Naive B cell (primary cell): ENCODE results near the gene LPIN2. TPM values are rescaled to one million over a fixed set of nuclear protein-coding genes. Genes with fewer than 3 reads are reported as not detected.

Experiments used
- ATAC-seq, 2 donors: fragments of 150-1000 bp; cut with Tn5 transposase; 2 replicates each; pipeline ENCODE4 v1.10.0; 2021; ENCODE audit warnings: low read depth in 2 of 2, mild to moderate bottlenecking in 2 of 2, moderate library complexity in 2 of 2
- DNase-seq: peaks from one replicate; pipeline ENCODE4 v3.0.0; 2022
- H3K27ac Mint-ChIP-seq, 6 donors: one replicate each; pipeline ENCODE4 v1.8.0; 2020 to 2022; ENCODE audit warnings: mild to moderate bottlenecking in 6 of 6, mixed read lengths in 6 of 6, moderate library complexity in 5 of 6, inconsistent platforms in 2 of 6
- H3K27me3 Mint-ChIP-seq, 3 donors: one replicate each; pipeline ENCODE4 v1.8.0; 2021 to 2022; ENCODE audit warnings: mixed read lengths in 3 of 3, mild to moderate bottlenecking in 1 of 3
- H3K36me3 Mint-ChIP-seq, 2 donors: one replicate each; pipeline ENCODE4 v1.8.0; 2020 to 2022; ENCODE audit warnings: mixed read lengths in 2 of 2, inconsistent platforms in 1 of 2, mild to moderate bottlenecking in 1 of 2
- H3K4me1 Mint-ChIP-seq, 3 donors: one replicate each; pipeline ENCODE4 v1.8.0; 2020 to 2022; ENCODE audit warnings: mixed read lengths in 3 of 3, inconsistent platforms in 1 of 3, mild to moderate bottlenecking in 1 of 3, moderate library complexity in 1 of 3
- H3K4me3 Mint-ChIP-seq, 8 donors: one replicate each; pipeline ENCODE4 v1.8.0; 2020 to 2022; ENCODE audit warnings: mild to moderate bottlenecking in 8 of 8, mixed read lengths in 8 of 8, moderate library complexity in 8 of 8, inconsistent platforms in 2 of 8
- H3K9me3 Mint-ChIP-seq, 7 donors: one replicate each; pipeline ENCODE4 v1.8.0; 2020 to 2022; ENCODE audit warnings: mixed read lengths in 7 of 7, mild to moderate bottlenecking in 5 of 7, inconsistent platforms in 2 of 7, moderate library complexity in 1 of 7
- polyA plus RNA-seq, 6 donors: library from polyadenylated mRNA; unstranded; fragments of 300-500 nt; fragmentation: Illumina TruSeq; gene quantifications; one replicate each; pipeline ENCODE4 v1.2.3, GENCODE V29; 2021; ENCODE audit warnings: low read depth in 6 of 6

LPIN2 gene
- polyA plus RNA-seq, 6 donors from 2014 or later: 1.6 to 15.4 (median 8.1) TPM

DNA sequence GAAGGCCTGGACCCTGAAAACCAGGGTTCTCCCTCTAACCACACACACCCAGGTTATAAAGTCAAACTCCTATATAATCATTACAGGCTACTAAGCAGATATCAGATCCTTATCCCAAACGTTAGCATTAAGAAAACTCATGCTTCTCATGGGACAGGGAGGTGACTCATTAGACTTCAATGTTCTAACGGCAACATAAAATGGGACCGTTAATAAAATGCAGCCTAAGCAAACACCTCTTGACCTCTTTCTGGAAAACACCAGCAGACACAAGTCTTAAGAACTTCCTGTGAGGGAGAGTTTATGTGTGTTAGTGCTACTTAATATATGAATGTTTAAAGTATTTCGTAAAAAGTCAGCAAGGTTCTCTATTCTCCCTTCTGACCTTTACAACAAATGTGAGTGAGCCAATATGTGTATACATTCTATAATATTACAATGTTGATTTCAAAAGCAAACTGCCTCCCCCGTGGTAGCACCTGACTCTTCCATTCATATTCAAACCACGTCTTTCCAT lies 31.7 kb downstream of the LPIN2 start:
- peaks cover 64 to 85% (median 64%) of the 10 kb centered on the region in 3 donors for H3K4me1 Mint-ChIP-seq
- ATAC-seq (peak in 1 of 2 donors; percentile 23), DNase-seq (no peak)
- no peaks in the 10 kb centered on the region for H3K36me3 Mint-ChIP-seq
- peak overlapping the region; percentile 93 to 97 (median 97) for H3K27ac Mint-ChIP-seq
- H3K27me3 Mint-ChIP-seq: no peaks in the 10 kb centered on the region
- peak overlapping the region; percentile 41 to 82 (median 74) for H3K4me3 Mint-ChIP-seq
- no peaks in the 10 kb centered on the region for H3K9me3 Mint-ChIP-seq

GRCh38 chr18:2979871-2980790 lies 32.8 kb downstream of the LPIN2 start:
- Mint-ChIP-seq H3K4me3 (peak overlapping the region; percentile 43 to 87 (median 77)), H3K36me3 (no peaks in the 10 kb centered on the region), H3K4me1 (peaks cover 69 to 79% (median 70%) of the 10 kb centered on the region in 3 donors), H3K27ac (peak overlapping the region; percentile 93 to 97 (median 97)), H3K9me3 (no peaks in the 10 kb centered on the region), H3K27me3 (no peaks in the 10 kb centered on the region)
- ATAC-seq (peak; percentile 86 to 90), DNase-seq (peak; percentile 49)

DNA sequence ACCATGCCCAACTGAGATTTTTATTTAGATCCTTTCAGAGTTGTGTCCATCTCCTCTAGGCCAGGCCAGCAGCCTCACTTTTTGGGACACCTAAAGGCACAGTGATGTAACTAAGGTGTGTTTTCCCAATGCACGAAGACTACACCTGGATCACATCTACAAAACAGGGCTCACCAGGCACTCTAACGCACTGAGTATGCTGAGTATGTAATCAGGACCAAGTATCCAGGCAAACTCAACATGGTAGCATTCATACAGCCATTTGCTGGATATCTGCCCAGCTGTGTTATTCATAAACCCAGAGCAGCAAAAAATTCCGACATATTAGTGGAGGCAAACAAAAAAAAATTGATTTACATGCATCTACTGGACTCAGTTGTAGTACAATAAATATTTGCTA lies 33.8 kb downstream of the LPIN2 start:
- Mint-ChIP-seq H3K4me3 (peak overlapping the region in 4 of 8 donors; percentile 56 to 80 (median 76)), H3K27me3 (no peaks in the 10 kb centered on the region), H3K36me3 (no peaks in the 10 kb centered on the region), H3K27ac (peak overlapping the region; percentile 56 to 97 (median 92)), H3K4me1 (peaks cover 59 to 71% (median 61%) of the 10 kb centered on the region in 3 donors), H3K9me3 (no peaks in the 10 kb centered on the region)
- DNase-seq (no peak), ATAC-seq (no peak)

DNA sequence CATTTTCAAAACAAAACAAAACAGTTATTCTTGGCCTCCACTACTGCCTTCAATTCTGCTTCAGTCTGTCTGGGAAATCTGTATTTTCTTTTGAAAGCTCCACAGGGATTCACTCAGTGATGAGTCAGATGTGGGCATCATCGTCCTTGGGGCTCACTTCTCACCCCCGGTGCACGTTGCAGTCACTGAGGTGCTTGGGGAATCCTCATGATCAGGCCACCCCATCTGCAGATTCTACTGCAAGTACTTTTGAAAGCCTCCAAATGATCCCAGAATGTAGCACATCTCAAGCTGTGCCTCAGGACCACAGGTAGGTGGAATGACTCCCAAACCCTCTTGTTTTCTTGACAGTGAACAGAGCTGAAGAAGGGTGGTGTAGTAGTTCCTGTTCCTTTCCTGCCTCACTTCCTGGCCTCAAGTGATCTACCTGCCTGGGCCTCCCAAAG lies 34.3 kb downstream of the LPIN2 start:
- Mint-ChIP-seq H3K9me3 (no peaks in the 10 kb centered on the region), H3K27me3 (no peaks in the 10 kb centered on the region), H3K4me1 (peaks cover 57 to 68% (median 57%) of the 10 kb centered on the region in 3 donors), H3K36me3 (no peaks in the 10 kb centered on the region), H3K27ac (peak overlapping the region; percentile 56 to 97 (median 92)), H3K4me3 (peak overlapping the region in 7 of 8 donors; percentile 12 to 80 (median 74))
- DNase-seq (no peak), ATAC-seq (no peak)

- Mint-ChIP-seq H3K27ac (peak overlapping the region; percentile 56 to 97 (median 92)), H3K4me1 (peaks cover 57 to 68% (median 58%) of the 10 kb centered on the region in 3 donors), H3K36me3 (no peaks in the 10 kb centered on the region), H3K9me3 (no peaks in the 10 kb centered on the region), H3K27me3 (no peaks in the 10 kb centered on the region), H3K4me3 (peak overlapping the region in 6 of 8 donors; percentile 12 to 80 (median 74))
- ATAC-seq (no peak), DNase-seq (no peak)
These were observed 34.7 kb downstream of the LPIN2 start for GRCh38 chr18:2978208-2978607.

DNA sequence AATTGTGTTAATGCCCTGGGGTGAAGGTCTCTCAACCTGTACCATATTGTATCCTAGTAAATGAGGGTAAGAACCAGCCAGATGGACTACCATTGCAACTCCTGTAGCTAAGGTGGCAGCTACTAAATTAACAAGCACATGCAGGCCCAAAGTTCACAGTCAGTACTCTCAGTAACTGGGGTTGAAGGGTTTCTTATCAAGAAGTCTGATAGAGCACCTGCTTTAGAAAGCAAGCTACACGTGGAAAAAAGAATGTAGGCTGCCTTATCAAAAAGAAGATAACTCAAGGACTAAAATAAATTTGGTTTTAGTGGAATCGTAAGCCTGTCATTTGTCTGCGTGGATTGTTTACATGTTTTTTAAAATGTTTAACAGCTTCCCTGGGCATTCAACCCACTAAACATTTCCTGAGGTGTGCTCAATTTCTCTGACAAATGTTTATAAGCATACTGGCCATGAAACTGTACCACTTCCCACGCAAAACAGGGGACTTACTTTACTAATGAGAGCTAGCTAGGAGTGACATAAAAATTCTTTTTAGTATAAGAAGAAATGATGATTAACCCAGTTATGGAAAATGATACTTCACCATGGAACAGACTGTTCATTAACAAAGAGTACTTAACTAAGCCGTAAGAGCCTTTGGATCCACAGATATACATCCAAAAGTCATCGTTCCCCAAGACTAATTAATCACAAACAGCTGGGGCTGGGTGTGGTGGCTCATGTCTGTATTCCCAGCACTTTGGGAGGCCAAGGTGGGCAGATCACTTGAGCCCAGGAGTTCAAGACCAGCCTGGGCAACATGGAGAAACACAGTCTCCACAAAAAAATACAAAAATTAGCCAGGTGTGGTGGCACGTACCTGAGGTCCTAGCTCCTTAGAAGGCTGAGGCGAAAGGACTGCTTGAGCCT lies 36.5 kb downstream of the LPIN2 start:
- ATAC-seq: no peak
- no peaks in the 10 kb centered on the region for H3K36me3 Mint-ChIP-seq
- H3K27ac Mint-ChIP-seq: peak overlapping the region; percentile 22 to 97 (median 79)
- H3K4me3 Mint-ChIP-seq: no peak overlapping the region
- no peak for DNase-seq
- no peaks in the 10 kb centered on the region for H3K27me3 Mint-ChIP-seq
- no peaks in the 10 kb centered on the region for H3K9me3 Mint-ChIP-seq
- H3K4me1 Mint-ChIP-seq: peaks cover 56 to 66% (median 57%) of the 10 kb centered on the region in 3 donors

DNA sequence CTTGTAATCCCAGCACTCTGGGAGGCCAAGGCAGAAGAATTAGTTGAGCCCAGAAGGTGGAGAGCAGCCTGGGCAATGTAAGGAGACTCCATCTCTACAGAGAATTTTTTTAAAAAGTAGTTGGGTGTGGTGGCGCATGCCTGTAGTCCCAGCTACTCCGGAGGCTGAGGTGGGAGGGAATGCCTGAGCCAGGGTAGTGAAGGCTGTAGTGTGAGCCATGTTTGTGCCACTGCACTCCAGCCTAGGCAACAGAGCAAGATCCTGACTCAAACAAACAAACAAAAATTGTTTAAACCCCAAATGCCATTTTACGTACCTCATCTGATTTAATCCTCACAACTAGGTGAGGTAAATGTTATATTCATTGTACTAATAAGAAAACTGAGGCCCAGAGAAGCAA lies 38.2 kb downstream of the LPIN2 start:
- no peak for ATAC-seq
- DNase-seq: no peak
- Mint-ChIP-seq H3K36me3 (no peaks in the 10 kb centered on the region), H3K4me3 (no peak overlapping the region), H3K9me3 (no peaks in the 10 kb centered on the region), H3K27me3 (no peaks in the 10 kb centered on the region), H3K4me1 (peaks cover 59 to 65% (median 60%) of the 10 kb centered on the region in 3 donors), H3K27ac (peak overlapping the region in 4 of 6 donors; percentile 30 to 97 (median 86))

GRCh38 chr18:2971741-2972552 lies 41.0 kb downstream of the LPIN2 start:
- H3K27ac Mint-ChIP-seq: peak overlapping the region; percentile 88 to 97 (median 96)
- peaks cover 55 to 65% (median 62%) of the 10 kb centered on the region in 3 donors for H3K4me1 Mint-ChIP-seq
- DNase-seq: peak; percentile 79
- peak overlapping the region; percentile 73 to 95 (median 91) for H3K4me3 Mint-ChIP-seq
- no peaks in the 10 kb centered on the region for H3K9me3 Mint-ChIP-seq
- peak; percentile 86 for ATAC-seq
- no peaks in the 10 kb centered on the region for H3K36me3 Mint-ChIP-seq
- H3K27me3 Mint-ChIP-seq: no peaks in the 10 kb centered on the region

DNA sequence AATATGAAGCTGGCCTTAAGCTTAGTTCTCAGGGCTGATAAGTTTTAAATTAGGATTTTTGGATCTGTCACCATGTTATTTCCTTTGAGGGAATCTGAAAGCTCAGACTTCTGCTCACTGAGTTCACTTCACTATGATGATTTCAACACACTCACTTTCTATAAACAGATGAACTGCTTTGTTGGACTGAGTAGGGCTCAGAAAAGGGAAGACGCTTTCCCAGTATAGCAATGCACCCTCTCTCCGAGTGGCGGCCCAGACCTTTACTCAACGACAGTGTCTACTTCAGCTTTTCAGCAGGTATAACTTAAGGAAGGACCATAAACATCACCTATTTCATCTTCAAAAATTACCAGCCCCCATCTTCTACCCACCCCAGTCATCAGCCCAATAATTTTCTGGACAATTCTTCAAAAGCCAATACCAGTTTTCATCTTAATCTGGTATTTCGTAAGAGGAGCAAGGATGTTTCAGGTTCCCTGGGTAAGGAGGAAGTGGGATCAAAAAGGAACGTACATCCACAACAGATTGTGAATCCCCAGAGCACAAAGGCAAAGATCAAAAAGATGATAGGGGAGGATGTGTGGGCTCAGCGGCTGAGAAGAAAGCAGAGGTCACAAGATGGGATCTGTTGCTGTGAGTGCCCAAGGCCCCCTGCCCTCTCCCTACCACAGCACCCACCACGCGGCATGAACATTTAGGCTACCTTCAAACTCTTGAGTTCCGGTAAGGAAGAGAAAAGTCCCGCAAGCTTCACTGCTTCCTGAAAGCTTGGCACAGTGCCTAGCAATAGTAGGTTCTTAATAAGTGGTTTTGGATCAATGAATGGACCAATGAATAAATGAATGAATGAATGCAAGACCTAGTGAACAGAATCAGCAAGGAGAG lies 41.9 kb downstream of the LPIN2 start:
- ATAC-seq (peak; percentile 71 to 73), DNase-seq (peak; percentile 60)
- Mint-ChIP-seq H3K9me3 (no peaks in the 10 kb centered on the region), H3K36me3 (no peaks in the 10 kb centered on the region), H3K27ac (peak overlapping the region; percentile 88 to 97 (median 96)), H3K4me1 (peaks cover 55 to 72% (median 61%) of the 10 kb centered on the region in 3 donors), H3K27me3 (no peaks in the 10 kb centered on the region), H3K4me3 (peak overlapping the region; percentile 73 to 95 (median 91))

- no peaks in the 10 kb centered on the region for H3K27me3 Mint-ChIP-seq
- no peaks in the 10 kb centered on the region for H3K9me3 Mint-ChIP-seq
- ATAC-seq (no peak), DNase-seq (no peak)
- no peaks in the 10 kb centered on the region for H3K36me3 Mint-ChIP-seq
- peak overlapping the region in 7 of 8 donors; percentile 54 to 91 (median 70) for H3K4me3 Mint-ChIP-seq
- peak overlapping the region; percentile 63 to 97 (median 90) for H3K27ac Mint-ChIP-seq
- peaks cover 52 to 73% (median 58%) of the 10 kb centered on the region in 3 donors for H3K4me1 Mint-ChIP-seq
These were observed 42.6 kb downstream of the LPIN2 start for GRCh38 chr18:2970344-2970743.

DNA sequence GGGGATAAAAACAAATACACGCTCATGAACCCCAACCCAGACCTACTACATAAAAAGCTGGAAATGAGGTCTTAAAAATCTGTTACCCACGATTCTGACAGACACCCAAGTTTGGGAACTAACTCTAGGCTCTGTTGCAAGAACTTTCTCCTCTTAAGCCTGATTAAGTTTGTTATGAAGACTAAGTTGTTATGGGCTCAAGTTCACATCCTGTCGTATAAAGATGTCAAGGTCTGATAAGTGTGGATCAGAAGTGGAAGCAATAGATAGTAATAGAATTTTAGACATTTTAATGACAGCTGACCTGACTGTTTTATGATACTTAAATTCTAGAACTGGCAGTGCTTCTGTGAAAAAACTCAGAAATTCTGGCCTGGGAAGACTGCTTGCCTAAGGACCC lies 43.2 kb downstream of the LPIN2 start:
- ATAC-seq: no peak
- no peaks in the 10 kb centered on the region for H3K36me3 Mint-ChIP-seq
- H3K4me1 Mint-ChIP-seq: peaks cover 55 to 72% (median 61%) of the 10 kb centered on the region in 3 donors
- no peaks in the 10 kb centered on the region for H3K27me3 Mint-ChIP-seq
- peak overlapping the region in 5 of 6 donors; percentile 84 to 97 (median 92) for H3K27ac Mint-ChIP-seq
- H3K9me3 Mint-ChIP-seq: no peaks in the 10 kb centered on the region
- no peak for DNase-seq
- peak overlapping the region; percentile 34 to 91 (median 64) for H3K4me3 Mint-ChIP-seq
